Stimulated activated CD4-positive, alpha-beta T cell treated with anti-CD3 and anti-CD28 coated beads, Interleukin-12 subunit alpha, Interleukin-12 subunit beta, amount 100 ng/mL, for 48 hours (primary cell): Measurements from ENCODE around the gene SYMPK.
"Not testable (repeated sequence)": the region's sequence is repeated elsewhere in the genome, so short reads cannot be mapped to it uniquely, and the experiment has no call there.

Experiments
- DNase-seq, 3 donors: peaks; one replicate each; pipeline ENCODE4 v3.0.0-alpha.2; 2020; ENCODE audit warnings: low read depth in 2 of 3, low spot score in 1 of 3

SYMPK gene

GRCh38 chr19:45870798-45871197 is 7.9 kb upstream of the SYMPK start:
- DNase-seq = no peak

- DNase-seq = not testable (repeated sequence)
These were observed 4.3 kb upstream of the SYMPK start for GRCh38 chr19:45867241-45867640.

- no peak for DNase-seq
These were observed 3.6 kb upstream of the SYMPK start for GRCh38 chr19:45866400-45867176.

GRCh38 chr19:45865269-45865948 is 2.5 kb upstream of the SYMPK start:
- DNase-seq = no peak

DNA sequence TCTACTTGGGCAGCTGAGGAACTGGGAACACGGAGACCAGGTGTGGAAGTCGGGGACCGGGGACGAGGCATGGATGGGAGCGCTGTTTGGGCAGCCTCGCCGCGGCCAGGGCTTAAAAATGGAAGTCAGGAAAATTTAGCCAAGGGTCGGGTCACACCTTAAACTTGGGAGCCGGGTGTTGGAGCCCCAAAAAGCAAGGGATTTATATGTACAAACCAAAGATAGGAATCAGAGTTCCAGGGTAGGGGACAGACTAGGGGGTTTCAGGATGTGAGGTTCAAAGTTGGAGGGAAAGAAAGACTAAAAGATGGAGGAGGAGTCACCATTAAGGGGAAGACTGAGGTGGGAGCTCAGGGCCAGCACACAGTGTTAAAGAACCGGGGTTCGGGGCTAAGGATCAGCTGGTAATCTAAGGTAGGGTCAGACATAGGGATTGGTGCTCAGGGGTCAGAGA is 1.7 kb upstream of the SYMPK start:
- no peak for DNase-seq

DNA sequence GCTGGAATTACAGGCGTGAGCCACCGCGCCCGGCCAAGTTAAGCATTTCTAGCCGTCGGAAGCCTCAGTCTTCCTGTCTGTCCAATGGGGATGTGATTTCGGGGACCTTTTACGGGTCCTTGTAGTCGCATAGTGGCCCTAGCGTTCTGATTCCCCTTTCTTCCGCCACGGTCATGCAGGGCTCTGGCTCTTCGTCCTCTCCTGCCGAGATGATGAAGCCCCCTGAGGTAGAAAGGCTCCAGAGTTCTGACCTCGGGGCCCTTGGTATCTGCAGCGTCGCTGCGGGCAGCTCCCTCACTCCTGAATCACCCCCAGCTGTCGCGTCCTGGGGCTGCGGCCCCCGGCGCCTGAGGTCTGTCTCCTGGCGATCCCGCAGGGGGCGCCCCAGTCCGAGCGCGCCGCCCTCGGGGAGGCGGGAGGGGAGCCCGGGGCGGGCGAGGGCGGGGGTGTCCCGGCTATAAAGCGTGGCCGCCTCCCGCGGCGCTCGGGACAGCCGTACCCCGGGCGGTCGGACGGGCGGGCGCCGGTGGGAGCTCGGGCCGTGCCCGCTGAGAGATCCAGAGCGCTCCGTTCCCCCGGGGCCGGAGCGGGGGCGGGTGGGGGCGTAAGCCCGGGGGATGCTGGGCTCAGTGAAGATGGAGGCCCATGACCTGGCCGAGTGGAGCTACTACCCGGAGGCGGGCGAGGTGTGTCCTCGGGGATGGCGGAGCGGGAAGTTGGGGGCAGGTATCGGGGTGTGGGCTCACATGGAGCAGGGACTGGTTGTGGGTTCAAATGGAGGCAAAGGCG is 1.1 kb upstream of the SYMPK start, which contains the start of gene FOXA3:
FOXA3 (plus strand) TSS at position 487 of the 789 bp plus-strand sequence; CDS start at position 618, 131 bp downstream.
- DNase-seq = peak in 1 of 3 donors; percentile 56

GRCh38 chr19:45863335-45863839 is 440 bp upstream of the SYMPK start:
- no peak for DNase-seq

DNA sequence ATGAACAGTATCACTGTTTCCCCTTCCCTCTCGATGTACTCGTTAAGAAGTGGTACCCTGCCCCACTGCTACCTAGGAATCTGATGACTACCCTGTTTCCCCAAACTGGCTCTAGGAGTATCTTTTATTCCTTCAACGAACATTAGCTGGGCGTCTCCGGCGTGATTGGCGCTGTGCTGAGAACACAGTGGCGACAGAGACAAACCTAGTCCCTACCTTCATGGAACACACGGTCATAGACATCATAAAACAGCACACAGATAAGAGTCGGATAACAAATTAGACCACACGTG is 730 bp downstream of the SYMPK start:
- no peak for DNase-seq

GRCh38 chr19:45860359-45861259 is 2.3 kb downstream of the SYMPK start:
- DNase-seq = no peak

- DNase-seq = no peak
These were observed 8.7 kb downstream of the SYMPK start for GRCh38 chr19:45854167-45854778.

DNA sequence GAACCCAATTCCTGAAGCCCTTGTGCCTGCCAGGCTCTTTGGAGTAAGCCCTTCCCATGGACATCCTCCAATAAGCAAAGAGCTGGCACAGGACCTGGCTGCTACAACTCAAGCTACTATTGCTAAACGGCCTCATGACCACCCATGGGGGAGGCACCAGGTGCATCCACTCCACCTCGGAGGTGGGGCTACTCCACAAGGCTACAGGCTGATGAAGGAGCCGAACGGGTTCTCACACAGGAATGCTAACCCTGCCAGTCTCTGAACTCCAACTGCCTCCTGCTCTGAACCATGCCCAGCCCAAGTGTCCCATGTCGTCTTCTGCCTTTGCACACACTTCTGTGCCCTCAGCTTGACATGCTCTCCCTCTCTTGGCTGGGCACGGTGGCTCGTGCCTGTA is 10.0 kb downstream of the SYMPK start:
- no peak for DNase-seq

DNA sequence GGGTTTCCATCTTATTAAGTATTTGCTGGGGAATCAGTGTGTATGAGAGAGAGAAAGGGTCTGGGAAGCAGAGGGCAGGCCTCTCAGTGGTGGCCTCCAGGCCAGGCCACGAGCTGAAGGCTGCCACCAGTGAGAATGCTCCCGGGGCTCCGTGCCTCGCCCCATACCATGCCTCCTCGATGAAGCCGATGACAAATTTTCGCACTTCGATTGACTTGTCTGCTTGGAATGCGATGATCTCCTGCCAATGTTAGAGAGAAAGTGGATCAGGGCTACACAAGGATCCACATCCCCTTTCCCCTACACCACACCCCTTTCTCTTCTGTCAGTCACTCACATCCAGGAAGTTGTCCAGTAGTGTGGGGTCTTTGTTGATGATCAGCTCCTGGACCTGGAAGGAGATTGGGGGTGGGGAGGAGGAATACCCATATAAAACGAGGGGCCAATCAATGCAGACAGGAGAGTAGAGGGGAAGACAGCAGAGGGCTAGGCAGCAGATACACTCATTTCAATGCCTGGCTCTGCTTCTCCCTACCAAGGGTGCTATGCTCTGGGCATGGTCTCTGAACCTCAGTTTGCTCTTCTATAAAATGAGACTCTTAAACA is 10.7 kb downstream of the SYMPK start:
- DNase-seq = no peak

GRCh38 chr19:45848922-45849321 is 14.0 kb downstream of the SYMPK start:
- no peak for DNase-seq

GRCh38 chr19:45847663-45848062 is 15.3 kb downstream of the SYMPK start:
- DNase-seq = no peak

DNA sequence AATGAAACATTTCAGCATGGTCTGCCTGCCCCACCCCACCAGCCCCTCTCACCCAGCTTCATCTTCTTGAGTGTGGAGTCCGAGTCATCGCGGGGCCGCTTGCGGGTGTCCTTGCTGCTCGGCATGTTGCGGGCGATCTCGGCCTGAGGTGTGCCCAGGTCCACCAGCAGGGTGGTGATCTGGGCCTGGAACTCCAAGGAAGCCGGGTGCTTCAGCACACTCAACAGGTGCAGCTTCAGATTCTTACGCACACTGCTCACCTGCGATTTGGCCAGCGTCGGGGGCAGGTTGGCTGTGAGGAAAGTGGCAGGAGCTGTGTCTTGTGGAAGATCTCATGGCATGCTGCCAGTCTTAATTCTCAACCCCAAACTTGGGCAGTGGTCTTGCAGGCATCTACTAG is 20.7 kb downstream of the SYMPK start:
- no peak for DNase-seq

DNA sequence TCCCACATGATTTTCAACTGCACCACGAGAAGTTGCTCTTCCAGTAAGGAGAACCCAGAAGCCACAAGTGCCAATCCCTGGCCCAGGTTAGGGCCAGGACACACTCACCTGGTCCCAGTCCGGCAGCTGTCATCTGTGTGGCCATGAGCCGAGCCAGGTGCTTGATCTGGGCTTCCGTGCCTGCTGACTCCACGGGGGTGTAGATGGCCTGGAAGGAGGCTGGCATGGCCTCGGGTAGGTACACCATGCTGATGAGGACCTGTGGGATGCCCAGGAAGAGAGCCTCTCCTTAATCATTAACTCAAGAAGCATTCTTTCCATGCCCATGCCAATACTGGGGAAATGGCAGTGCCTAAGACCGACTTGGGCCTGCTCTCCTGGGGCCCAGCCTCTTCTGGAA is 28.0 kb downstream of the SYMPK start:
- no peak for DNase-seq

DNA sequence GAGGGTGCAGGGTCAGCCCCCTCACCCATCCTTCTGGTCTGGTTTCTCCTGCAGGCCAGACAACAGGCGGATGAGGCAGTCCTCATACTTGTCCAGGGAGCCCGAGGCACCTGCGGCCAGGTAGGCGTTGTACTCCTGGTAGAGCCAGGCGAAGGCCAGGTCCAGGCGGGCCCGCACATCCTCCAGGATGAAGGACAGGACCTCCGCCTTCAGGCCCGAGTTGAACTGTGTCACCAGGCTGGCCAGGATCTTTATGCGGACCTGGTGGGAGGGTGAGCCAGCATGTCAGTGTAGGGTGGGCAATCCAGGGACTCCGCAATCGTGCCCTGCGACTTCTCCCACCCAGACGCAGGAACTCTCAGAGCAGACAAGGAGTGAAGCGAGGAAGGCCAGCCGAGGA is 34.0 kb downstream of the SYMPK start:
- DNase-seq = no peak

DNA sequence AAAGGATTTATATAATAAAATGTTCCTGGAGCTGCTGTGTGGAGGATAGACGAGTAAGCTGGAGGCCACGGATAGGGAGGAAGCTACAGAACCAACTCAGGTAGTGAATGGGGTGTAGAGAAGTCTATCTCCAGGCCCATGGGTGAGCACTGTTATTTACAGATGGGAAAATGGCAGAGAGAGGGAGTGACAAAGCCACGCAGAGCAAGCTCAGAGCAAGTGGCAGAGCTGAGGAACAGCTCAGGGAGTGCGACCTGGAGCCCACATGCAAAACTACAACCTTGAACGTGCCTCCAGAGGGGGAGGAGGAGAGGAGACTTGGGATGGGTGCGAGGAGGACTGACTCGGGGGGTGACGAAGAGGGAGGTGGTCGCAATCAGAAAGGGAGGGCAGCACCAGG is 34.4 kb downstream of the SYMPK start:
- DNase-seq = no peak

- DNase-seq = no peak
These were observed 35.4 kb downstream of the SYMPK start for GRCh38 chr19:45827459-45828093.
